Body of pancreas (tissue), 4 donors: ENCODE data around the gene ISG20L2.

Experiments
- POLR2A ChIP-seq, 3 donors: fragments of 450-650 bp; IDR thresholded peaks; one replicate each; pipeline ENCODE4 v1.6.1; 2016; ENCODE audit warnings: antibody characterized with exemption in 3 of 3, mild to moderate bottlenecking in 2 of 3
- TF ChIP-seq, protein P1 (sequence below), 7 experiments: fragments of 450-650 bp in 4 of 7; fragments of 200-600 bp in 3 of 7; sonication (generic) in 3 of 7; IDR thresholded peaks; one replicate each; pipeline ENCODE4 v1.5.1; 2016 to 2019; ENCODE audit warnings: antibody characterized with exemption in 7 of 7

DNA sequence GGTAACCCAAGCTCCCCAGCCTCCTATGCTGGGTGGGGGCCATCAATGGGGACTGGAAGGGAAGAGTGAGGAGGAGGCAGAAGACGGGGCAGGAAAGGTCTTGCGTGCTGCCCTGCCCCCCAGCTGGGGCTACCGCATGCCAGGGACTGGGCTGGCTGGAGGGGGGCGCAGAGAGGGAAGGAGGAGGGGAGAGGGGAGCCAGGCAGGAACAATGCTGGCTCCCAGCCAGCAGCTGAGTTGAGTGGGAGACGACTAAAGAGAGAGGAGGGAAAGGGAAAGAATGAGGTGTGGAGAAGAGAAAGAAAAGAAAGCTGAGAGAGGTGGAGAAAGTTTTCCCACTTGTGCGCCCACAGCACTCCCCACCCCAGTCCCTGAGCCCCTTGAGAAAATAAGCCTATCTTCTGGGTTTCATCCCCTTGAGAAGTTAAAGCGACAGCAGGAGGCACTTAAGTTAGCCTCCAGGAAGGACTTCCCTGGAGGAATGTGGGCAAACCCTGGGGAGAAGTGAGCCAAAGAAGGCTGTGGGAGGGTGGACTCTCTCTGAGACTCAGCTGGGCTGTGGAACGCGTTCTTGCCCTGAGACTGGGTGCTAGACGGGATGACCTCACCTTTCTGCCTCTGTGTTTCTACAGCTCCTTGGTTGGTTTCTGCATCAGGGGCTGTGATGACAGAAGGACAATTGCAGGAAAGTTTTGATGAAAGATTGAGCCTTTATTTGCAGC is 38.5 kb downstream of the ISG20L2 start:
- TF ChIP-seq, protein P1, sequence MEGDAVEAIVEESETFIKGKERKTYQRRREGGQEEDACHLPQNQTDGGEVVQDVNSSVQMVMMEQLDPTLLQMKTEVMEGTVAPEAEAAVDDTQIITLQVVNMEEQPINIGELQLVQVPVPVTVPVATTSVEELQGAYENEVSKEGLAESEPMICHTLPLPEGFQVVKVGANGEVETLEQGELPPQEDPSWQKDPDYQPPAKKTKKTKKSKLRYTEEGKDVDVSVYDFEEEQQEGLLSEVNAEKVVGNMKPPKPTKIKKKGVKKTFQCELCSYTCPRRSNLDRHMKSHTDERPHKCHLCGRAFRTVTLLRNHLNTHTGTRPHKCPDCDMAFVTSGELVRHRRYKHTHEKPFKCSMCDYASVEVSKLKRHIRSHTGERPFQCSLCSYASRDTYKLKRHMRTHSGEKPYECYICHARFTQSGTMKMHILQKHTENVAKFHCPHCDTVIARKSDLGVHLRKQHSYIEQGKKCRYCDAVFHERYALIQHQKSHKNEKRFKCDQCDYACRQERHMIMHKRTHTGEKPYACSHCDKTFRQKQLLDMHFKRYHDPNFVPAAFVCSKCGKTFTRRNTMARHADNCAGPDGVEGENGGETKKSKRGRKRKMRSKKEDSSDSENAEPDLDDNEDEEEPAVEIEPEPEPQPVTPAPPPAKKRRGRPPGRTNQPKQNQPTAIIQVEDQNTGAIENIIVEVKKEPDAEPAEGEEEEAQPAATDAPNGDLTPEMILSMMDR (IDR thresholded peaks at IDR 0.05): no peak
- TF ChIP-seq POLR2A (IDR thresholded peaks at IDR 0.05): no peak
